T-helper 2 cell treated with Interferon-gamma antibody and Interleukin-4, amounts not matched to agents 100 ng/mL and 5 ng/mL, for 36 hours (primary cell): ENCODE measurements around the gene MIA2. TPM values are rescaled to one million over a fixed set of nuclear protein-coding genes. Genes with fewer than 3 reads are reported as not detected.
"Not testable (repeated sequence)": the region's sequence is repeated elsewhere in the genome, so short reads cannot be mapped to it uniquely, and the experiment has no call there.

ENCODE experiments used
- intact Hi-C: fragments of 100-400 bp; cut with micrococcal nuclease; formaldehyde crosslinking; loops from one replicate; pipeline ENCODE4 v1.15.1; 2023
- total RNA-seq: library from RNA; stranded (reverse); gene quantifications from 2 replicates; pipeline ENCODE4 v1.2.3, GENCODE V29; 2022

Gene MIA2
- total RNA-seq, 1 donor from 2014 or later, result 26.0 TPM

DNA sequence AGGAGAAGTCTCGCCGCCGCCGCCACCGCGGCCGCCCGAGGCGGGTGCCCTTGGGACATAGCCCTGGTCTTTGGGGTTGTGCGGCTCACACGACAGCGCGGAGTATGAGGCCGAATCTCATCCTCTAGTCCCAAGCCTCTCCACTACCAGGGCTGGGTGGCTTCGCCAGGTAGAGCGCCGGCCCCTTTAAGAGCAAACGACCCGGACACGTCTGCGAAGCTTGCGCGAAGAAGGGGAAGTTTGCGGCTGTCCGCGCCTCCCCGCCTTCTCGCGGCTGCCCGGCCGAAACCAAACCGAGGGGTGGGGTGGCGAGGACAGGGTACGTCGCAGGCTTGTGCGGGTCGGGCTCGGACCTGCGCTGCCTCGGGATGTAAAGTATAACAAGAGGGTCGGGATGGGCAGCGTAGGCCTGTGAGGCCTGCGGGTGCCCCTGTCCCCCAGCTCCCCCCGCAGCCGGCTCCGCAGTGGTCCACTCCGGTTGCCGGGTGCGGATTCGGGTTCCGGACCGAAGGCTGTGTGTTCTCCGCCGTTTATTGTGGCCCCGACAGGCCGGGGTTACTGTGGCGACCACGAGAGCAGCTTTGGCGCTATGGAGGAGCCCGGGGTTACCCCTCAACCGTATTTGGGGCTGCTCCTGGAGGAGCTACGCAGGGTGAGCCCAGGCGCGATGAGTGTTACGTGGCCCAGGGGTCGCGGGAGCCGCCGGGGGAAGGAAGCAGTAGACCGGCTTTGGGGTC lies 33.3 kb downstream of the MIA2 start:
- intact Hi-C loops, result loop anchor here (1.0 to 2.0 kb wide), 7 partner anchors 38 to 165 kb away; partner anchors contain the start of genes FBXO33, GEMIN2, PNN and SEC23A

GRCh38 chr14:39267608-39268005 lies 33.9 kb downstream of the MIA2 start:
- intact Hi-C loops, result loop anchor here (1.0 to 2.0 kb wide), 7 partner anchors 38 to 165 kb away; partner anchors contain the start of genes FBXO33, GEMIN2, PNN and SEC23A

DNA sequence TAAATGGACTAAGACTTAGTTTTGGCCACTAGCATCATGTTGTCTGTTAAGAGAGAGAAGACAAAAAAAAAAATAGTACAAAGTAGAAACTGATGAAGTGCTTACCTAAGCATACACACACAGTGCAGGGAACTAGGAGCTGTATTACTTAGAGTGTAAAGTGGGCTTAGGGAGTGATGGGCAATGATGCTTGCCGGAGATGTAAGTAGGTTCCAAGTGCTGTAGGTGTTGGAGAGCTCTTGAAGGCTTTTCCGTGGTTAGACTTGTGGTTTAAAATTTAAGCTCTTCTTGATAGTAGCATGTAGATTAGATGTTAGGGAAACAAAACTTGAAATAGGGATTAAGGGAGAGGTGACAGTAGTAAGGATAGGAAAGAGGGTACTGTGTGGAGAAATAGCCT lies 34.7 kb downstream of the MIA2 start:
- intact Hi-C loops, result no loop called here

DNA sequence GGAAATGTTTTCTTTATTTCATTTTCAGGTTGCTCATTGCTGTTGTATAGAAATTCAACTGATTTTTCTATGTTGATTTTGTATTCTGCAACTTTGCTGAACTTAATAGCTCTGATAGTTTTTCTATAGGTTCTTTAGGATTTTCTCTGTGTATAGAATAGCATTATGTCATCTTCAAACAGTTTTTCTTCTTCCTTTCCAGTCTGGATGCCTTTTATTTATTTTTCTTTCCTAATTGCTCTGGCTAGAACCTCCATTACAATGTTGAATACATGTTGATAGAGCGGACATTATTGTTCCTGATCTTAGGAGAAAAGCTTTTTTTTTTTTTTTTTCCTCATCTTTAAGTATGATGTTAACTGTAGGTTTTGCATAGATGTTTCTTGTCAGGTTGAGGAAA lies 39.2 kb downstream of the MIA2 start:
- intact Hi-C loops, result no loop called here

DNA sequence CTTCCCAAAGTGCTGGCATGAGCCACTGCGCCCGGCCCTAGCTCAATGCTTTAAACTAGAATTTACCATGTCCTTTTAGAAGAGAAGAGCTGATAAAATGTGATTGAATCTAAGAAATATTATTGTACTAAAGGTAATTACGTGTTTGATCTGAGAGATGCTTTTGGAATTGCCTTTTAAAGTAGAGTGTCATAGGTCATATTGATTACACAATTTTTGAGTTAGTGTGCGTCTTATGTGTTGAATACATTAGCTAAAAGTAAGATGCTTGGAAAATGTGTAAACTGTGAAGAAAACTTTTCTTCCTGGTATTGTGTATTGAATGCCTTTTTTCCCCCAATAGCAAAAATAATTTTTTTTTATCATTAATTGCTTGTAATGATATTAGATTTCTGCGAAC lies 41.7 kb downstream of the MIA2 start:
- intact Hi-C loops, result no loop called here

GRCh38 chr14:39276005-39276404 lies 42.3 kb downstream of the MIA2 start:
- intact Hi-C loops, result no loop called here

GRCh38 chr14:39276579-39277114 lies 42.9 kb downstream of the MIA2 start:
- intact Hi-C loops, result no loop called here

DNA sequence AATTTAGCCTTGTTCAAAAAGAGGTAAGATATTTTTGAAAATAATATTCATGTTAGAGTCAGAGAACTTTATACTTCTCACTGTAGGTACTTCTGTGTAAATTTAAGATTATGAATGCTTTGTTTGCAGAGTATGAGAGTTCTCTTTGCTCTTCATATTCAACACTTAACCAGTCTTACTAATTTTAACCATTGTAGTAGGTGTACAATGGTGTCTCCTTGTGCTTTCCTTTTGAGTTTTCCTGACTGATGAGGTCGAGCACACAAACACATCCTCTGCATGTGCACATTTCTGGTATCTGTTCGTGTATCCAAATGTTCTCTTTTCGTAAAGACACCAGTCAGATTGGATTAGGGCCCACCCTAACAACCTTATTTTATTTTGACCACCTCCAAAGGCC lies 45.8 kb downstream of the MIA2 start:
- intact Hi-C loops, result no loop called here

GRCh38 chr14:39280678-39281077 lies 47.0 kb downstream of the MIA2 start:
- intact Hi-C loops, result not testable (repeated sequence)

DNA sequence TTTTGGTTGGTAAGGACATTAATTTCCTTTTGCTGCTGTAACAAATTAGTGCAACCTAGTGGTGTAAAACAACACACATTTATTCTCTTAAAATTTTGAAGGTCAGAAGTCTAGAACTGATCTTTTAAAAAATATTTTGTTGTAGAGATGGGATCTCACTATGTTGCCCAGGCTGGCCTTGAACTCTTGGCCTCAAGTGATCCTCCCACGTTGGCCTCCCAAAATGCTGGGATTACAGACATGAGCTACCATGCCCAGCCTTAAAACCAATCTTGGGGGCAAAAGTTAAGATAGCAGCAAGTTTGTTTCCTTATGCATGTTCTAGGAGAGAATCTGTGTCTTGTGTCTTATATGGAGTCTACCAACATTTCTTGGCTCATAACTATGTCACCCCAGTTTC lies 55.8 kb downstream of the MIA2 start:
- intact Hi-C loops, result no loop called here

DNA sequence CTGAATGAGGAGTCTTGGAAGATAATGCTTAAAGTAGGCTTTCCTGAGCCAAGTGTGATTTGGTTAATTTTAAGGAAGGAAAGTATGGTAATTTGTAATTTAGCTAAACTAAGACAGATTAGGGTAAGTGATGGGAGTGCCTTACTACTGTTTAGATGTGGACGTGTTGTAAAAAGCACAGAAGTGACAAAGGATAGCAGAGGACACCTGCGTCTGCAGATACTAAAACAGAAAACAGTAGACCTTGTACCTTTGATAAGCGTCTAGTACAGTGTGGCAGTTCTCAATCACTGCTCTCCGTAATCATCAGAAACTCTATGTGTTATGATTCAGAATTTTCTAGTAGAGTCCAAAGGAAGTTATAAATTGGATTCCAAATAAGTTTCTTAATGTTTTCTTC lies 58.0 kb downstream of the MIA2 start:
- intact Hi-C loops, result no loop called here

DNA sequence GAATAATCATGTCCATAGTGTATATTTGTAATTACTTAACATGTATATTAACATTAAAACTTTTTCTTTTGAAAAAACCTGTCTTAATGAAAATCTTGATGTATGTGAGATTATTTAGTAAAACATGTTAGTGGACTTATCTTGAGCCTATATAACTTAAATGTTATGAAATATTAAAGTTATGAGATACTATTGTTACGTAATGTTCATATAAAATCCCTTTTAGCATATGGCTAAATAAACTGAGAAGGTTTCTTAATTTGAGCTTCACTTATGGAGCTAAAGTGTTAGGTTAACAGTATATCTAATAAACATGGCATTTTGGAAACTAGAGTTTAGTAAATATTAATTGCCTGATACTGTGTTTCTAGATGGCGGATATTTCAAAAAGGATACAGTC lies 59.9 kb downstream of the MIA2 start:
- intact Hi-C loops, result no loop called here

DNA sequence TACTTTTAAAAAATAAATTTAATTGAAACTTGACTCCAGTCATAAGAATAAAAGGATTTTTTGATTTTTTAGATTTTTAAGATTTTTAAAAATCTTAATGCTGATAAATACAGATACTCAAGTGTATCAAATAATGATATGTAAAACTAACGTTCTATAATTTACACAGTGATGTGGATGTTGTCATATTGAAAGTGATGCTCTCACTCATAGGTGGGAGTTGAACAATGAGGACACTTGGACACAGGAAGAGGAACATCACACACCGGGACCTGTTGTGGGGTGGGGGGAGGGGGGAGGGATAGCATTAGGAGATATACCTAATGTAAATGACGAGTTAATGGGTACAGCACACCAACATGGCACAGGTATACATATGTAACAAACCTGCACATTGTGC lies 66.7 kb downstream of the MIA2 start:
- intact Hi-C loops, result not testable (repeated sequence)

DNA sequence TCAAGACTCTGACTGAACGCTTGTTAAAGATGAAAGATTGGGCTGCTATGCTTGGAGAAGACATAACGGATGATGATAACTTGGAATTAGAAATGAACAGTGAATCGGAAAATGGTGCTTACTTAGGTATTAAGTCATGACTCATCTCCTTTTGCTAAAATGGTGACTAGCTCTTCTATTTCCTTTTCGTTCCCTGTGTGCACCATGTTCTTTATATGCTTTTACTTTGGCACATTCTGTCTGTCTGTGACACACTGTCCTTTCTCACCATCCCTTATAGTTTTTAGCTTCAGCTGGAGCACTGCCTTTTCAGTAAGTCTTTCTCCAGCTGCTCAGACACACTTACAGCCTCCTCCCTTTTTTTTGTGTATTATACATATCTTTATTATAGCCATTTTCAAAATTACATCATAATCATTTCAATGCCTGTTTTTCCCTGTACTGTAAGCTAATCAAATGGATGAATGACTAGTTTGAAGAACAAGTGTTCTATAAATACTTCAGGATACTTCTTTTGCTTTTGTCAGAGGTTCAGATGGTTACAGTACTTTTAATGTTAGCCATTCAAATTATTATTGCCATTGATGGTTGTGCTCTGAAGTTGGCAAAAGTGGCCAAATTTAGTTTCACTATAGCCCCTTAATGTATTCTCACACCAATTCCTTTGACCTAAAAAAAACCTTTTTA lies 68.6 kb downstream of the MIA2 start:
- intact Hi-C loops, result no loop called here

GRCh38 chr14:39303115-39303514 lies 69.4 kb downstream of the MIA2 start:
- intact Hi-C loops, result no loop called here

DNA sequence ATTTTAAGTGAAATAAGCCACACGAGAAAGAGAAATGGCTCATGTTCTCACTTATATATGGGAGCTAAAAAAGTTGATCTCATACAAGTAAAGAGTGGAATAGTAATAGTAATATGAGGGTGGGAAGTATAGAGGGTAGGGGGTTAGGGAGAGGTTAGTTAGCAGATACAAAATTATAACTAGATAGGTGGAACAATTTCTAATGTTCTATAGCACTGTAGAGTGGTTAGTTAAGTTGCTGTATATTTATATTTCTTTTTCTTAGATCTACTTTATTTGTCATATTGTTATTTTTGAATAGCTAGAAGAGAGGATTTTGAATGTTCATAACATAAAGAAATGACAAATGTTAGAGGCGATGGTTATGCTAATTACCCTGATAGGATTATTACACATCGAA lies 74.1 kb downstream of the MIA2 start:
- intact Hi-C loops, result no loop called here

- intact Hi-C loops, result no loop called here
Observed at GRCh38 chr14:39310051-39310450, 76.3 kb downstream of the MIA2 start.

GRCh38 chr14:39315859-39316444 lies 82.2 kb downstream of the MIA2 start:
- intact Hi-C loops, result no loop called here

DNA sequence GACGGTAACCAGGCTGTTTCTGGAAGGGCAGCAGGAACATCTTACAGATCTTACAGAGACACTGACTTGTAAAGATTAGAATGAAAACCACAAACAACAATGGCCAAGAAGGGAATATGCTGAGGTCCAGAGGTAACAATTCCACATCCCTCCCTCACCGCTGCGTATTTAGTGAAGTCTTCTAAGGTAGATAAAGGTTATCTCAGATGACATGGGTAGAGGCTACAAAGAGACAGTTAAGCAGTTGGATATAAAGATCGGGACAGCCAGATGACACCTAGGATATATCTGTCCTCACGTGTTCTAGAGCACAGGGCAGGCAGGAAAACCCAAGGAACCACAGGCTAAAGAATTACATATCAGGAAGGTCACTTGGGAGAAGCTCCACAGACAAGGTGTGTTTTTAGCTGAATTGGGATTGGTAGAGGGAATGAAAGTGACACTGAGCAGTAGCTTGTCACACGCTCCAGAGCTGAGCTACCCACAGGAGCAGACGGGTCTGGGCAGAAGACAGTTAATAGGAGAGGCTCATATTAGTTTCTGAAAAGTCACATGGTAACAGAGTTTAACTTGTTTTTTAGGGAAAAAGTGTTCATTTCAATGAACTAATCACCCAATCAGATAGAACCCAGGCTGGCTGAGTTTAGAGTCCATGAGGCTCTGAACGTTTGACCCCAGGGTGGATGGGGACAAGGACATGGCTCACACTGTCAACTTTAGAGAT lies 83.3 kb downstream of the MIA2 start:
- intact Hi-C loops, result no loop called here

DNA sequence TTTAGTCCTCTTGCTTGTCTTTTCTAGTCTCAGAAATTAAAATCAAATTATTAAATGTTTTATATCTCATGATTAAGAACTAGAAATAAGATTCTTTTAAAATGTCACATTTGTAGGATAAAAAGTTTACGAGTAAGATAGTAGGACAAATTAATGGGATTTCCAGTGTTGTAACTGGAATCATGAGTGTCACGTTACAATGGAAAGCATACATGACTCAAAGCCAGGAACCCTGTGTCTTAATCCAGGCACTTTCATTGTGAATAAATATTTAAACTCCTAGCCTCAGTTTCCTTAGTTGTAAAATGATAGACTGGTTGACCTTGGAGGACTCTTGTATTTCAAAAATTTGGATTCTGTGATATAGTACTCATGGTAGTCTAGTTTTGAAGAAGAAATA lies 84.9 kb downstream of the MIA2 start:
- intact Hi-C loops, result no loop called here

DNA sequence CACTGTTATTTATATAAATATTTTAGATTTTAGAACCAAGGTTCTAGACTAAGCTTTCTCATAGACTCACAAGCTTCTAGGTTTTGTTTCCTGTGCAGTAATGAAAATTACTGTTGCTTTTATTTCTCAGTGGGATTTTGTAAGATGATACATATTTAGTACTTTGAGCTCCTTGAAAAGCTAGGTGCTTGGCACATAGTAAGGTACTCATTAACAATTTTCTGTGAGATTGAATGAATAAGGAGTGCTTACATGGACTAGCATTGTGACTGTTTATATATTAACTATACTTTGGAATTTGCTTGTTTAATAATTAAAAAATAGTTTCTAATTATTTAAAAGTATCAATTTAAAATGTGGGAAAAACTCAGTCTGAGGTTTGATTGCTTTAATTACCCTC lies 85.7 kb downstream of the MIA2 start:
- intact Hi-C loops, result no loop called here

DNA sequence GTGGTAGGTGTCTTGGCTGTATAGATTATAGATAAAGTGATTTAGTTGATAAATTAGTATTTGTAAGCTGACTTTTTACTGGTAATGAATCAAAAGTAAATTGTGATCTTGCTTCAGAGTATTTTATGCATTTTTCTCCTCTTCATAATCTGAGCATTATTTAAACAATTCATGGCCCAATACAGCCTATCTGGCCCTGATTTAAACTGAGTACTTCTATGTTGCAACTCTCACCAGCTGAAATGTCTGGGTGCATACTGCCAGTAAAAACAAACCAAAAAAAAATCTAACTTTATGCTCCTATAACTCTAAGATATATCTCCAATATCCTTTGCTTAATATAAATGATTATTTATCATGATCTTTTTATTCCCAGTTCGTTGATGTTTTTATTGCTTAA lies 86.6 kb downstream of the MIA2 start:
- intact Hi-C loops, result no loop called here
